A549 (cell line): ENCODE measurements around the gene RTN4IP1. TPM values are rescaled to one million over a fixed set of nuclear protein-coding genes. Genes with fewer than 3 reads are reported as not detected.

Source experiments
- ATAC-seq, 2 experiments: fragments of 200-7000 bp in 1 of 2; fragments of >200 bp in 1 of 2; cut with Nextera tagmentation in 1 of 2; cut with Tn5 transposase in 1 of 2; 3 replicates each; pipeline versions ENCODE4 v1.8.0 to v1.9.1; 2018 to 2020; ENCODE audit warnings: mild to moderate bottlenecking in 1 of 2, moderate library complexity in 1 of 2
- CTCF ChIA-PET: fragments of 300-600 bp; sonication (Branson Sonifier 250); formaldehyde crosslinking; extraction: SDS; loops from one replicate; lab custom pipeline; 2021; ENCODE audit warnings: antibody characterized with exemption, inconsistent platforms; lab: Yijun Ruan, JAX
- POLR2A ChIA-PET: fragments of 350-600 bp; formaldehyde crosslinking; extraction: SDS; loops from one replicate; lab custom pipeline; 2021; ENCODE audit warnings: antibody characterized with exemption, inconsistent platforms; lab: Yijun Ruan, JAX
- DNase-seq, 2 experiments: peaks; one replicate each; pipeline versions ENCODE4 v3.0.0 to v3.0.0-alpha.2; 2011 to 2016; ENCODE audit warnings: low read depth in 1 of 2, low spot score in 1 of 2
- FAIRE-seq: peaks from 2 replicates; lab custom pipeline; 2011; peaks lifted over from hg19 to GRCh38; lab: Jason Lieb, UNC
- H3K27ac ChIP-seq, 2 experiments: fragments of >200 bp; sonication (Bioruptor Twin); formaldehyde crosslinking; 3 replicates each; pipeline ENCODE4 v1.5.1; 2016 to 2017
- H3K4me1 ChIP-seq: fragments of >200 bp; sonication (Bioruptor Twin); formaldehyde crosslinking; 3 replicates; pipeline ENCODE4 v1.6.1; 2016
- H3K4me2 ChIP-seq: fragments of >200 bp; sonication (Bioruptor Twin); formaldehyde crosslinking; 3 replicates; pipeline ENCODE4 v1.6.1; 2016
- H3K4me3 ChIP-seq: fragments of >200 bp; sonication (Bioruptor Twin); formaldehyde crosslinking; 3 replicates; pipeline ENCODE4 v1.5.1; 2016
- H3K9me3 ChIP-seq: fragments of >200 bp; sonication (Bioruptor Twin); formaldehyde crosslinking; 3 replicates; pipeline ENCODE4 v1.6.1; 2016
- CBX2 ChIP-seq: fragments of 200-600 bp; sonication (generic); IDR thresholded peaks from 2 replicates; pipeline ENCODE4 v1.6.1; 2016; ENCODE audit warnings: low read depth, mild to moderate bottlenecking, borderline replicate concordance
- CBX8 ChIP-seq: fragments of 200-600 bp; sonication (generic); IDR thresholded peaks from 2 replicates; pipeline ENCODE4 v1.6.1; 2016
- CEBPB ChIP-seq, 2 experiments: fragments of >200 bp in 1 of 2; sonication (Bioruptor Twin) in 1 of 2; formaldehyde crosslinking in 1 of 2; IDR thresholded peaks; 2 replicates each; pipeline ENCODE4 v1.6.1; 2012 to 2016
- CHD4 ChIP-seq: fragments of 200-600 bp; sonication (generic); IDR thresholded peaks from 2 replicates; pipeline ENCODE4 v1.6.1; 2016; ENCODE audit warnings: antibody characterized with exemption, mild to moderate bottlenecking, borderline replicate concordance
- EHF ChIP-seq: fragments of 250-450 bp; sonication (Bioruptor Pico); IDR thresholded peaks from 2 replicates; pipeline ENCODE4 v1.5.0; 2020; ENCODE audit warnings: mild to moderate bottlenecking
- EHMT2 ChIP-seq: fragments of 200-600 bp; sonication (generic); IDR thresholded peaks from 2 replicates; pipeline ENCODE4 v1.6.1; 2016; ENCODE audit warnings: antibody characterized with exemption, low read depth, mild to moderate bottlenecking, moderate library complexity
- ELK1 ChIP-seq: fragments of 150-350 bp; IDR thresholded peaks from 2 replicates; pipeline ENCODE4 v1.6.1; 2014; ENCODE audit warnings: low read depth, mild to moderate bottlenecking, low read length
- ESRRA ChIP-seq: fragments of 150-350 bp; IDR thresholded peaks from 2 replicates; pipeline ENCODE4 v1.6.1; 2014; ENCODE audit warnings: mild to moderate bottlenecking, low read length, borderline replicate concordance
- FOSB ChIP-seq: fragments of 250-450 bp; sonication (Bioruptor Pico); IDR thresholded peaks from 2 replicates; pipeline ENCODE4 v1.5.0; 2020; ENCODE audit warnings: mild to moderate bottlenecking, moderate library complexity
- HDAC2 ChIP-seq: fragments of 200-600 bp; sonication (generic); IDR thresholded peaks from 2 replicates; pipeline ENCODE4 v1.6.1; 2016
- HEYL ChIP-seq: fragments of 250-450 bp; sonication (Bioruptor Pico); IDR thresholded peaks from 2 replicates; pipeline ENCODE4 v1.8.0; 2021; ENCODE audit warnings: mild to moderate bottlenecking, moderate library complexity
- HOXA7 ChIP-seq: fragments of 250-450 bp; sonication (Bioruptor Pico); IDR thresholded peaks from 2 replicates; pipeline ENCODE4 v1.5.0; 2020; ENCODE audit warnings: mild to moderate bottlenecking, moderate library complexity
- HOXB5 ChIP-seq: fragments of 250-450 bp; sonication (Bioruptor Pico); IDR thresholded peaks from 2 replicates; pipeline ENCODE4 v1.5.0; 2020; ENCODE audit warnings: mild to moderate bottlenecking, moderate library complexity
- KDM1A ChIP-seq: fragments of 200-600 bp; sonication (generic); IDR thresholded peaks from 2 replicates; pipeline ENCODE4 v1.6.1; 2016; ENCODE audit warnings: low read depth, mild to moderate bottlenecking
- MAFK ChIP-seq: fragments of 450-650 bp; IDR thresholded peaks from 2 replicates; pipeline ENCODE4 v1.6.1; 2014; ENCODE audit not compliant: partially characterized antibody
- MYC ChIP-seq: IDR thresholded peaks from 2 replicates; pipeline ENCODE4 v1.6.1; 2012; ENCODE audit warnings: mild to moderate bottlenecking, inconsistent platforms, low read length, improper control_type of control experiment, borderline replicate concordance
- NPAS2 ChIP-seq: fragments of 250-450 bp; sonication (Bioruptor Pico); IDR thresholded peaks from 2 replicates; pipeline ENCODE4 v1.8.0; 2022; ENCODE audit warnings: mild to moderate bottlenecking, moderate library complexity, borderline replicate concordance
- PHF8 ChIP-seq: fragments of 200-600 bp; sonication (generic); IDR thresholded peaks from 2 replicates; pipeline ENCODE4 v1.6.1; 2016; ENCODE audit warnings: low read depth, mild to moderate bottlenecking, antibody characterized with exemption, moderate library complexity, borderline replicate concordance
- POLR2A ChIP-seq: IDR thresholded peaks from 2 replicates; pipeline ENCODE4 v1.6.1; 2012; ENCODE audit warnings: mild to moderate bottlenecking, low read length
- RAD21 ChIP-seq, 2 experiments: fragments of >200 bp in 1 of 2; sonication (Bioruptor Twin) in 1 of 2; formaldehyde crosslinking in 1 of 2; IDR thresholded peaks in 1 of 2; conservative IDR thresholded peaks in 1 of 2; 2 replicates in 1 of 2; 3 replicates in 1 of 2; pipeline ENCODE4 v1.6.1; 2012 to 2018; ENCODE audit warnings: inconsistent platforms in 1 of 2
- SMC3 ChIP-seq: fragments of >200 bp; sonication (Bioruptor Twin); formaldehyde crosslinking; IDR thresholded peaks from 3 replicates; pipeline ENCODE4 v1.6.1; 2018; ENCODE audit warnings: inconsistent platforms
- USF2 ChIP-seq: fragments of 450-650 bp; IDR thresholded peaks from 2 replicates; pipeline ENCODE4 v1.6.1; 2014; ENCODE audit warnings: antibody characterized with exemption
- ZC3H11A ChIP-seq: fragments of 450-650 bp; IDR thresholded peaks from 2 replicates; pipeline ENCODE4 v1.6.1; 2014; ENCODE audit warnings: antibody characterized with exemption, mild to moderate bottlenecking
- ZSCAN20 ChIP-seq: fragments of 250-450 bp; sonication (Bioruptor Pico); IDR thresholded peaks from 2 replicates; pipeline ENCODE4 v1.8.0; 2022; ENCODE audit warnings: mild to moderate bottlenecking, moderate library complexity
- WGBS: methylation state at CpG from one replicate; pipeline ENCODE4 v1.1.6; 2017; ENCODE audit errors: missing lambda C conversion rate; 5-methylcytosine and 5-hydroxymethylcytosine counted together
- polyA plus RNA-seq, 4 experiments: library from polyadenylated mRNA; depleted of rRNA in 3 of 4; stranded (reverse); fragments of >200 nt; fragmentation: RNase III in 1 of 4; extraction: RNeasy Plus Mini Kit Qiagen cat#74134 plus additional on column Dnase treatment in 1 of 4; gene quantifications; 2 replicates in 3 of 4; 3 replicates in 1 of 4; pipeline ENCODE4 v1.2.3, GENCODE V29; 2011 to 2017
- TF ChIP-seq, protein P1 (sequence below): fragments of >200 bp; sonication (Bioruptor Twin); formaldehyde crosslinking; IDR thresholded peaks from 2 replicates; pipeline ENCODE4 v1.6.1; 2016
- TF ChIP-seq, protein P2 (sequence below): fragments of >200 bp; sonication (Bioruptor Twin); formaldehyde crosslinking; IDR thresholded peaks from 3 replicates; pipeline ENCODE4 v1.6.1; 2016

The RTN4IP1 gene
- polyA plus RNA-seq, 2 of the 4 experiments (the other 2 are of a cell fraction) = 13.9 to 15.1 TPM

DNA sequence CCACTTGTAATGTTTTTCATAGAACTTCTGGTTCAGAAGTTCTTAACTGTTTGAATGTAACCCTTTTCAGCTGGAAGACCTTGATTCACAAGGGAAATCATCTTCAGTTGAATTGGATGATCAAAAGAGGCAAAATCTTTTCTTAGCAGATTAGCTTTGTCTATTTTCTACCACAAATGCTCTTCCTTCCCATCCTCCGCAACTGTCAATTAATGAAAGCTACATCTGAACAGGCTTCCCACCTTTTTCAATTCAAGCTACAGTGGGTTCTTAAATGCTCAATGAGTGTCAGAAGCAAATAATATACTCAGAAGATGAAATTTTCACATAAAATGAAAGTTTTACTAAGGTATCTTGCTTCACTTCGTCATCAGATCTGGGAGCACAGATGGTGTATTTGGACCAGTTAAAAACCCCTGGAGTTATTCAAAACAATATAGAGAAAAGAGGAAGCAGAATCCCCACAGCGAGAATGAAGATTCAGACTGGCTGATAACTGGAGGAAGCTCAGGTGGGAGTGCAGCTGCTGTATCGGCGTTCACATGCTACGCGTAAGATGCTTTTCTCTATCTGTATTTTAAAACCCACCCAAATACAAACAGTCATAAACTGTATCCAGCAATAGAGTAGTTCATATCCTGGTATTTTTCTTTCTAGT lies 19.5 kb upstream of the RTN4IP1 start:
- TF ChIP-seq USF2 (no peak), ZC3H11A (no peak), CBX8 (no peak), ELK1 (no peak), HDAC2 (no peak), POLR2A (no peak), FOSB (CRISPR knock-in tag) (no peak)
- no peak for FAIRE-seq

GRCh38 chr6:106643061-106643460 lies 13.8 kb upstream of the RTN4IP1 start:
- Histone ChIP-seq H3K4me3 (no peak overlapping the region), H3K4me1 (peaks cover 8% of the 10 kb centered on the region; the same call in 1 of the 3 replicates), H3K9me3 (no peaks in the 10 kb centered on the region), H3K27ac (peak overlapping the region in 1 of 2 experiments; percentile 51; a peak in 1 of 6 replicates), H3K4me2 (peak overlapping the region; percentile 23; the same call in 1 of the 3 replicates)
- WGBS = 56% methylated on average over 2 of the region's 2 CpGs
- TF ChIP-seq HOXB5 (no peak), MYC (no peak), HEYL (CRISPR knock-in tag) (no peak), HOXA7 (CRISPR knock-in tag) (no peak), CEBPB (IDR thresholded peaks at IDR 0.05) (no peak), USF2 (no peak)
- TF ChIP-seq, protein P1, sequence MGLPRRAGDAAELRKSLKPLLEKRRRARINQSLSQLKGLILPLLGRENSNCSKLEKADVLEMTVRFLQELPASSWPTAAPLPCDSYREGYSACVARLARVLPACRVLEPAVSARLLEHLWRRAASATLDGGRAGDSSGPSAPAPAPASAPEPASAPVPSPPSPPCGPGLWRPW = no peak
- ChIA-PET CTCF (interaction anchor here (0.7 to 1.0 kb wide), 2 partner anchors 11 to 336 kb away, joined by 3 read pairs; no protein-coding TSS in a partner anchor), POLR2A (no interaction called here)
- FAIRE-seq (no peak), DNase-seq (no peak), ATAC-seq (no peak)

More for the DNA sequence above, 19.5 kb upstream of the RTN4IP1 start:
- no peak for ATAC-seq
- Histone ChIP-seq H3K4me2 (no peak overlapping the region), H3K4me1 (no peaks in the 10 kb centered on the region), H3K4me3 (no peak overlapping the region), H3K27ac (no peak overlapping the region), H3K9me3 (no peaks in the 10 kb centered on the region)
- DNase-seq = no peak
- 97% methylated on average over 7 of the region's 7 CpGs for WGBS
- ChIA-PET POLR2A (no interaction called here), CTCF (interaction anchor here (1.2 kb wide), 1 partner anchor 39 kb away, joined by 4 read pairs; no protein-coding TSS in a partner anchor)

- ChIA-PET POLR2A (no interaction called here), CTCF (interaction anchor here (1.0 kb wide), 1 partner anchor 337 kb away, joined by 3 read pairs; no protein-coding TSS in a partner anchor)
- no peaks in the 10 kb centered on the region for H3K9me3 ChIP-seq
- no peak for FAIRE-seq
- H3K4me2 ChIP-seq = peak overlapping the region; percentile 23; the same call in 1 of the 3 replicates
- H3K4me1 ChIP-seq = peaks cover 8% of the 10 kb centered on the region; the same call in 1 of the 3 replicates
- H3K4me3 ChIP-seq = no peak overlapping the region
- TF ChIP-seq EHF (CRISPR knock-in tag) = no peak
- no peak for TF ChIP-seq KDM1A
- TF ChIP-seq, protein P2, sequence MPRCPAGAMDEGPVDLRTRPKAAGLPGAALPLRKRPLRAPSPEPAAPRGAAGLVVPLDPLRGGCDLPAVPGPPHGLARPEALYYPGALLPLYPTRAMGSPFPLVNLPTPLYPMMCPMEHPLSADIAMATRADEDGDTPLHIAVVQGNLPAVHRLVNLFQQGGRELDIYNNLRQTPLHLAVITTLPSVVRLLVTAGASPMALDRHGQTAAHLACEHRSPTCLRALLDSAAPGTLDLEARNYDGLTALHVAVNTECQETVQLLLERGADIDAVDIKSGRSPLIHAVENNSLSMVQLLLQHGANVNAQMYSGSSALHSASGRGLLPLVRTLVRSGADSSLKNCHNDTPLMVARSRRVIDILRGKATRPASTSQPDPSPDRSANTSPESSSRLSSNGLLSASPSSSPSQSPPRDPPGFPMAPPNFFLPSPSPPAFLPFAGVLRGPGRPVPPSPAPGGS = no peak
- TF ChIP-seq RAD21 (conservative IDR thresholded peaks at IDR 0.05 in 1 of 2, IDR thresholded peaks at IDR 0.05 in 1 of 2) = no peak
- TF ChIP-seq PHF8 = no peak
- TF ChIP-seq NPAS2 (CRISPR knock-in tag) = no peak
- TF ChIP-seq ESRRA = no peak
- no peak for TF ChIP-seq HOXB5
- TF ChIP-seq EHMT2 = no peak
- TF ChIP-seq CHD4 = no peak
- no peak for TF ChIP-seq ZSCAN20 (CRISPR knock-in tag)
- no peak for TF ChIP-seq CBX2
- TF ChIP-seq MAFK = no peak
- TF ChIP-seq SMC3 = no peak
- TF ChIP-seq, all 56 proteins: peak for 0
- ATAC-seq = no peak
- no peak for DNase-seq
- WGBS = 94% methylated on average over 4 of the region's 4 CpGs
- peak overlapping the region in 1 of 2 experiments; percentile 51; a peak in 1 of 6 replicates for H3K27ac ChIP-seq
Observed at GRCh38 chr6:106642476-106642875, 13.2 kb upstream of the RTN4IP1 start.
